GM12865 (cell line): ENCODE measurements around the gene ASB6.

Experiments
- DNase-seq: peaks from one replicate; pipeline ENCODE4 v3.0.0; 2010; ENCODE audit warnings: low read depth
- H3K4me3 ChIP-seq: 2 replicates; pipeline ENCODE4 v1.5.1; 2011; ENCODE audit warnings: mild to moderate bottlenecking, low read depth, low read length, control low read depth
- TF ChIP-seq, protein P1 (sequence below): IDR thresholded peaks from 2 replicates; pipeline ENCODE4 v1.5.1; 2011; ENCODE audit warnings: low read length, control low read depth, low read depth, inconsistent platforms; ENCODE audit not compliant: insufficient read depth; ENCODE audit errors: missing control alignments

Gene ASB6

GRCh38 chr9:129612815-129613519 is 29.0 kb downstream of the ASB6 start:
- TF ChIP-seq, protein P1, sequence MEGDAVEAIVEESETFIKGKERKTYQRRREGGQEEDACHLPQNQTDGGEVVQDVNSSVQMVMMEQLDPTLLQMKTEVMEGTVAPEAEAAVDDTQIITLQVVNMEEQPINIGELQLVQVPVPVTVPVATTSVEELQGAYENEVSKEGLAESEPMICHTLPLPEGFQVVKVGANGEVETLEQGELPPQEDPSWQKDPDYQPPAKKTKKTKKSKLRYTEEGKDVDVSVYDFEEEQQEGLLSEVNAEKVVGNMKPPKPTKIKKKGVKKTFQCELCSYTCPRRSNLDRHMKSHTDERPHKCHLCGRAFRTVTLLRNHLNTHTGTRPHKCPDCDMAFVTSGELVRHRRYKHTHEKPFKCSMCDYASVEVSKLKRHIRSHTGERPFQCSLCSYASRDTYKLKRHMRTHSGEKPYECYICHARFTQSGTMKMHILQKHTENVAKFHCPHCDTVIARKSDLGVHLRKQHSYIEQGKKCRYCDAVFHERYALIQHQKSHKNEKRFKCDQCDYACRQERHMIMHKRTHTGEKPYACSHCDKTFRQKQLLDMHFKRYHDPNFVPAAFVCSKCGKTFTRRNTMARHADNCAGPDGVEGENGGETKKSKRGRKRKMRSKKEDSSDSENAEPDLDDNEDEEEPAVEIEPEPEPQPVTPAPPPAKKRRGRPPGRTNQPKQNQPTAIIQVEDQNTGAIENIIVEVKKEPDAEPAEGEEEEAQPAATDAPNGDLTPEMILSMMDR, result no peak
- H3K4me3 ChIP-seq, result no peak overlapping the region
- no peak for DNase-seq

GRCh38 chr9:129612123-129612522 is 29.8 kb downstream of the ASB6 start:
- no peak for DNase-seq
- no peak overlapping the region for H3K4me3 ChIP-seq
- TF ChIP-seq, protein P1, result no peak

GRCh38 chr9:129611307-129611800 is 30.6 kb downstream of the ASB6 start:
- DNase-seq, result no peak
- no peak overlapping the region for H3K4me3 ChIP-seq
- TF ChIP-seq, protein P1, result no peak

DNA sequence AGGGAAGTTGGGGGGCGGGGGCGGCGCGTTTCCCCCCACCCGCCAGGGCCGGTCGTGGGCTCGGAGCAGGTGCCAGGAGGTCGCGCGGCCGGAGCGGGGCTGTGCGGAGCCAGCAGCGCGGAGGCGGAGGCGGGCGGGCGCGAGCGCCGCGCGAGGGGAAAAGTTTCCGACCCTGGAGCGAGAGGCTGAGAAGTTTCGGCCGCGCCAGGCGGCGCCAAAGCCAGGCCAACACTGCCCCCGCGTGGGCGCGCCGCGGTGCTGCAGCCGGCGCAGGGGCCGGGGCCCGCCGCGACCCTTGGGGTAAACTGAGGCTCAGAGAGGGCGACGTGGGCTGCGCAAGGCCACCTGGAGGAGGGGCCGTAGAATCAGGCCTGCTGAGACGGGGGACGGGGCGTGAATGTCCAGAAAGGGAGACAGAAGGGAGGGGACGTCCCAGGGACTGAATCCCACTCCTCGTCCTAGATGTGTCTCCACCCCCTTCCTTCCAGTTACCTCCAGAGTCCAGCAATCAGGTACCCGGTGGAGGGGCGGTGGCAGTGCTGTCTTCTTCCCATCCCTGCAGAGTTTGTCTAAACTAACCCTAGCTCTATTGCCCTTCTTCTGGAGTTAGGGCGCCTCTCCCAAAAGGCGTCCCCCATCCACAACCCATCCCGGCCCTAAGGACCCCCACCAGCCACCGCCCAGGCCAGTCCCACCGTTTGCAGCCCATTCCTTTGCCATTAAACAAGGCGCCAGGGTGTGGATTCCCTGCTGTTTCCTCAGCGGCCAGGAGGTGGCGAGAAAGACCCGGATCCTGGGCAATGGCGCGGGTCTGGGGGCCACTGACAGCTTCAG is 31.3 kb downstream of the ASB6 start:
- peak overlapping the region; percentile 56 for H3K4me3 ChIP-seq
- TF ChIP-seq, protein P1, result peak; percentile 86
- DNase-seq, result peak; percentile 69

- DNase-seq, result no peak
- TF ChIP-seq, protein P1, result no peak
- H3K4me3 ChIP-seq, result peak overlapping the region; percentile 56
Measured at GRCh38 chr9:129610213-129610472, 31.8 kb downstream of the ASB6 start.

DNA sequence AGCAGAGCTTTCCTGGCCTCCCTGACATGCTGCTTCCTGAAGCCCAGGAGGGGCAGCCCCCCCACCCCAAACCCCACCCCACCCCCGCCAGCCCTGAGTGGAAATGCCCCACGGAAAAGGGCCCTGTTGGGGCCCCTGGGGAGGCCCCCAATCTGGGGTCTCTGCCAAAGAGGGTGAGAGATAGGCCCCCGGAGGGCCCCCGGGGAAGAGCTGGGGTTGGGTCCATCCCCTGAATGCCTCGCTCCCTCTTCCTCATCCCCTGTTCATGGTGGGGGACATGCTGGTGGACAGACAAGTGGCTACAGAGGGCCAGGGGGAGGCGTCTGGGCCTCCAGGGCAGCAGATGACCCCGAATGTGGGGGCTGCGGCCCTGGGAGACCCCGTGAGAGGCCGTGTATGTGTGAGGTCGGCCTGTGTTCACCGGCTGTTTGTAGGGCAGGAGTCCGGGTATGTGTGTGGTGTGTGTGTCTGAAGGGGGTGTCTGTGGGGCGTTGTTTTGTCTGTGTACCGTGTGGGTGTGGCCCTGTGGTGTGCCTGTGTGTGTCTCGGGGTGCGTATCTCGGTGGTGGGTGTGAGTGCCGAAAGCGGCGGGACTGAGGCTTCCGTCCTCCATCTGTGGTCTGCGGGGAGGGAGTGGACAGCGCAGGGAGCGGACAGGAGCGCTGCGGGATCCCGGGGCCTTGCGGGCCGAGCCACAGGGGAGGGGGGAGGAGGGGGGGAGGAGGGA is 32.3 kb downstream of the ASB6 start:
- H3K4me3 ChIP-seq, result no peak overlapping the region
- DNase-seq, result peak; percentile 52
- TF ChIP-seq, protein P1, result no peak
